ENCODE measurements around the gene RBFOX2.

RBFOX2 gene

DNA sequence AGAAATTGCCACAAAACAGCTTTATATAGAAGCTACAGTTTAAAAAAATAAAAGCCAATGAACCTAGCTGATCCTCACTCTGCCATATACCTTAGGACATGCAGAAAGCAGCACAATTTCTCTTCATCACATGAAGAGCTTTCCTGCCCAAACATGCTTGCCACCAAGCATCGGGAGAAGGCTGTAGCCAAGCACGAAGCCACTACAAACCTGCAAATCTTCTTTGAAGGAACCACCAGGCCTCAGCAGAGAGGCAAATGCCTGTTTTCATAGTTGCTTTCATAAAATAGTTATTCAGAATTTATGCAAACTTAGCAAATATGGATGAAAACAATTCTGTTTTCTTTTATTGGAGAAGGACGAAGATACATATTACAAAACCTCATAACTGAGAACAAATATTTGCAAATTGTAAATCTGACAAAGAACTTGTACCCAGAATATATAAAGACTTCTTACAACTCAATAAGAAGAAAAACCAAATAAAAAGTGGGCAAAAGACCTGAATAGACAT lies 100.3 kb downstream of the RBFOX2 start:
- H3K9me3 ChIP-seq (ENCODE audit: control insufficient read depth, low read length), result no peaks in the 10 kb centered on the region
- H3K27me3 ChIP-seq (replicated peaks; ENCODE audit: control insufficient read depth, insufficient read depth, low read length, poor library complexity, severe bottlenecking), result no peaks in the 10 kb centered on the region
- no peak overlapping the region for H3K4me3 ChIP-seq (ENCODE audit: insufficient read depth, low read depth, low read length, poor library complexity, severe bottlenecking)
- no peaks in the 10 kb centered on the region for H3K36me3 ChIP-seq (ENCODE audit: control insufficient read depth, insufficient read depth, low read length)
- no peaks in the 10 kb centered on the region for H3K4me1 ChIP-seq (ENCODE audit: control insufficient read depth, insufficient read depth, low read length, poor library complexity, severe bottlenecking)
- no peak overlapping the region for H3K27ac ChIP-seq (ENCODE audit: insufficient read depth, low read length, poor library complexity, severe bottlenecking)
- DNase-seq, result no peak

DNA sequence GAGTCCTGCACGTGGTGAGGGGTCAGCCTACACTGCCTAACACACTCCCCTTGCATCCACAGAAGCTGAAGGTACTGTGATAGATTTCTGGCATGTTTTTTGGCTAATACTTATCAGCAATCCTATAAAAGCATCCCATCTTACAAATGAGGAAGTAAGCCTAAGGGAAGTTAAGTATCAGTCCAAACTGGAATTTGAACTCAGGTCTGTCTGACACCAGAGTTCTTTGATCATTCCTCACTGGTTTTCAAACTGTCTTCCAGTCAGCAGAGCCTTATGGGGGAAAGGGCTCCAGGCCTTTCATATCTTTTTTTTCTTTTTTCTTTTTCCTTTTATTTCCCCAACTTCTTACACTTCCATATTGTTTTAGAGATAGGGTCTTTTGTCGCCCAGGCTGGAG lies 105.6 kb downstream of the RBFOX2 start:
- DNase-seq, result no peak
- H3K27ac ChIP-seq (ENCODE audit: insufficient read depth, low read length, poor library complexity, severe bottlenecking), result no peak overlapping the region

GRCh38 chr22:35921777-35922176 lies 106.8 kb downstream of the RBFOX2 start:
- peak in 1 of 3 donors; percentile 5 for DNase-seq
- no peak overlapping the region for H3K4me3 ChIP-seq (ENCODE audit: insufficient read depth, low read depth, low read length, poor library complexity, severe bottlenecking)
- H3K4me1 ChIP-seq (ENCODE audit: control insufficient read depth, insufficient read depth, low read length, poor library complexity, severe bottlenecking), result no peaks in the 10 kb centered on the region

More for the DNA sequence above, 105.6 kb downstream of the RBFOX2 start:
- Histone ChIP-seq H3K36me3 (ENCODE audit: control insufficient read depth, insufficient read depth, low read length) (no peaks in the 10 kb centered on the region), H3K4me3 (ENCODE audit: insufficient read depth, low read depth, low read length, poor library complexity, severe bottlenecking) (no peak overlapping the region), H3K9me3 (ENCODE audit: control insufficient read depth, low read length) (no peaks in the 10 kb centered on the region), H3K27me3 (replicated peaks; ENCODE audit: control insufficient read depth, insufficient read depth, low read length, poor library complexity, severe bottlenecking) (no peaks in the 10 kb centered on the region), H3K4me1 (ENCODE audit: control insufficient read depth, insufficient read depth, low read length, poor library complexity, severe bottlenecking) (no peaks in the 10 kb centered on the region)

GRCh38 chr22:35921044-35921443 lies 107.6 kb downstream of the RBFOX2 start:
- Histone ChIP-seq H3K27me3 (replicated peaks; ENCODE audit: control insufficient read depth, insufficient read depth, low read length, poor library complexity, severe bottlenecking) (no peaks in the 10 kb centered on the region), H3K36me3 (ENCODE audit: control insufficient read depth, insufficient read depth, low read length) (no peaks in the 10 kb centered on the region)
- DNase-seq, result no peak

More at GRCh38 chr22:35921777-35922176, 106.8 kb downstream of the RBFOX2 start:
- H3K27me3 ChIP-seq (replicated peaks; ENCODE audit: control insufficient read depth, insufficient read depth, low read length, poor library complexity, severe bottlenecking), result no peaks in the 10 kb centered on the region
- H3K27ac ChIP-seq (ENCODE audit: insufficient read depth, low read length, poor library complexity, severe bottlenecking), result no peak overlapping the region
- H3K36me3 ChIP-seq (ENCODE audit: control insufficient read depth, insufficient read depth, low read length), result no peaks in the 10 kb centered on the region
- no peaks in the 10 kb centered on the region for H3K9me3 ChIP-seq (ENCODE audit: control insufficient read depth, low read length)

DNA sequence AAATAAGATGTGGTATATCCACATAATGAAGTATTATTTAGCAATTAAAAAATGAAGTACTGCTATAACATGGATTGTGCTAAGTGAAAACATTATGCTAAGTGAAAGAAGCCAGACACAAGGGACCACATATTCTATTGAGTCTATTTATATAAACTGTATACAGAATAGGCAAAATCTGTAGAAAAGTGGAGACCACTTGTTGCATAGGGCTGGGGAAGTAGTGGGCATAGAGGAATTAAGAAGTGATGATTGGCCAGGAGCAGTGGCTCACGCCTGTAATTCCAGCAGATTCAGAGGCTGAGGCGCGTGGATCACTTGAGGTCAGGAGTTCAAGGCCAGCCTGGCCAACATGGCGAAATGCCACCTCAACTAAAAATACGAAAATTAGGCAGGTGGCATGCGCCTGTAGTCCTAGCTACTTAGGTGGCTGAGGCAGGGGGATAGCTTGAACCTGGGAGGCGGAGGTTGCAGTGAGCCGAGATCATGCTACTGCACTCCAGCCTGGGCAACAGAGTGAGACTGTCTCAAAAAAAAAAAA lies 109.6 kb downstream of the RBFOX2 start:
- H3K9me3 ChIP-seq (ENCODE audit: control insufficient read depth, low read length), result no peaks in the 10 kb centered on the region
- H3K4me3 ChIP-seq (ENCODE audit: insufficient read depth, low read depth, low read length, poor library complexity, severe bottlenecking), result no peak overlapping the region
- no peak overlapping the region for H3K27ac ChIP-seq (ENCODE audit: insufficient read depth, low read length, poor library complexity, severe bottlenecking)
- no peaks in the 10 kb centered on the region for H3K4me1 ChIP-seq (ENCODE audit: control insufficient read depth, insufficient read depth, low read length, poor library complexity, severe bottlenecking)
- H3K27me3 ChIP-seq (replicated peaks; ENCODE audit: control insufficient read depth, insufficient read depth, low read length, poor library complexity, severe bottlenecking), result no peaks in the 10 kb centered on the region
- no peaks in the 10 kb centered on the region for H3K36me3 ChIP-seq (ENCODE audit: control insufficient read depth, insufficient read depth, low read length)
- DNase-seq, result no peak

More at GRCh38 chr22:35921044-35921443, 107.6 kb downstream of the RBFOX2 start:
- Histone ChIP-seq H3K4me1 (ENCODE audit: control insufficient read depth, insufficient read depth, low read length, poor library complexity, severe bottlenecking) (no peaks in the 10 kb centered on the region), H3K4me3 (ENCODE audit: insufficient read depth, low read depth, low read length, poor library complexity, severe bottlenecking) (no peak overlapping the region), H3K9me3 (ENCODE audit: control insufficient read depth, low read length) (no peaks in the 10 kb centered on the region), H3K27ac (ENCODE audit: insufficient read depth, low read length, poor library complexity, severe bottlenecking) (no peak overlapping the region)

DNA sequence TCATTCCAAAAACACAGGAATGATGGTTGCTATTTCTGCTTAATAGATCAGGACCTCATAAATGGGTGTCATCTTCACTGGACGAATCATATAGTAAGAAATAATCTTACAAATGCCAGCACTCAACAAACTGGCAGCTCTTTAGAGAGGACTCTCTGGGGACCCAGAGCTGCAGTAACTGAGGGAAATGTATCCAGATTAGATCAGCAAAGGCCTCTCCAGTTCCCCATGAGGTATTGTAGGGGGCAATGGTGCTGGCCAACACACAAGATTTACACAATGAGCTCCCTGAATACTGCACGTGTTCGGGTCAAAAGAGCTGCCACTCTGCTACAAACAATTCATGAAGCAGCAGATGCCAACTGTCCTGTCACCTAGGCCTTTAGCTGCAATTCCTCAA lies 110.2 kb downstream of the RBFOX2 start:
- no peaks in the 10 kb centered on the region for H3K4me1 ChIP-seq (ENCODE audit: control insufficient read depth, insufficient read depth, low read length, poor library complexity, severe bottlenecking)
- no peak for DNase-seq
- H3K4me3 ChIP-seq (ENCODE audit: insufficient read depth, low read depth, low read length, poor library complexity, severe bottlenecking), result no peak overlapping the region
- H3K9me3 ChIP-seq (ENCODE audit: control insufficient read depth, low read length), result no peaks in the 10 kb centered on the region
- no peak overlapping the region for H3K27ac ChIP-seq (ENCODE audit: insufficient read depth, low read length, poor library complexity, severe bottlenecking)
- H3K27me3 ChIP-seq (replicated peaks; ENCODE audit: control insufficient read depth, insufficient read depth, low read length, poor library complexity, severe bottlenecking), result no peaks in the 10 kb centered on the region
- no peaks in the 10 kb centered on the region for H3K36me3 ChIP-seq (ENCODE audit: control insufficient read depth, insufficient read depth, low read length)

DNA sequence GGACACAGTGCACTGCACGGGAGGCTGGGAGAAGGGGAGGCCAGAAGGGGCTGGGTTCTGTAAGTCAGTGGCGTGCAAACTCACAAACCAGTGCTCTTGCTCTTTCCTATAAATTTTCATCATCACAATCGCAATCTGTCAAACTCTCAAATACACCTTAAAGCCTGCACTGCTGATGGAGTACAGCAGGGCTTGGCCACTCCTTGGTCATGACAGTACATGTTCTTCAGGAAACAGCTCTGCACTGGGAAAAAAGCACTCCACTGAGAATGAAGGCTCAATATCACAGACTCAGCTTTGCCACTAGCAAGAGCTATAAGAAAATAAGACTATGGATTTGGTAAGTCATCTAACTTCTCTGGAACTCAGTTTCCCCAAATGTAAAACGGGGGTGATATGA lies 111.0 kb downstream of the RBFOX2 start:
- Histone ChIP-seq H3K36me3 (ENCODE audit: control insufficient read depth, insufficient read depth, low read length) (no peaks in the 10 kb centered on the region), H3K4me1 (ENCODE audit: control insufficient read depth, insufficient read depth, low read length, poor library complexity, severe bottlenecking) (no peaks in the 10 kb centered on the region), H3K27me3 (replicated peaks; ENCODE audit: control insufficient read depth, insufficient read depth, low read length, poor library complexity, severe bottlenecking) (no peaks in the 10 kb centered on the region), H3K4me3 (ENCODE audit: insufficient read depth, low read depth, low read length, poor library complexity, severe bottlenecking) (no peak overlapping the region), H3K9me3 (ENCODE audit: control insufficient read depth, low read length) (no peaks in the 10 kb centered on the region), H3K27ac (ENCODE audit: insufficient read depth, low read length, poor library complexity, severe bottlenecking) (no peak overlapping the region)
- DNase-seq, result no peak

DNA sequence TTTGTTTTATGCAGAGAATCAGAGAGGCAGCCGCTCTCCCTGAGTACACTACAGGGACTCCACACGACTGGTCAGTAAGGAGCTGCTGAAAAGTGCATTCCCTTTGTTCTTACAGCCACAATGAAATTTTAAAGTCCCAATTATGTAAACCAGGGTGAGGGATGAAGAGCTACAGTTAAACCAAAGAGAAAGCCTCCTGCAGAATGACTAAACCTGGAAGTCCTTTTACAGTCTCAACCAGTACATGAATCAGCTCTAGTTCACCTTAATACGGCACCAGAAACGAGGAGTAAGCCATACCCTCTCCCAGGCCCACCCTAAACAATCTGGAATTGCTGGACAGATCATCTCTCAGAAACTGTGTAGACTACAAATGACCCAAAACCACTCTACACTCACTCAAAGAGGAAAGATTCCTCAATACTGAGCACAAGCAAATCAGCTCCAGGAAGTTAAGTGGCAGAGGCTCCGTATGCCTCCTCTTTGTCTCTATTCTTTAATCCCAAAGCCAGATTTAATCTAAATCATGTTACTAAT lies 113.1 kb downstream of the RBFOX2 start:
- no peak overlapping the region for H3K4me3 ChIP-seq (ENCODE audit: insufficient read depth, low read depth, low read length, poor library complexity, severe bottlenecking)
- H3K4me1 ChIP-seq (ENCODE audit: control insufficient read depth, insufficient read depth, low read length, poor library complexity, severe bottlenecking), result no peaks in the 10 kb centered on the region
- H3K9me3 ChIP-seq (ENCODE audit: control insufficient read depth, low read length), result no peaks in the 10 kb centered on the region
- DNase-seq, result no peak
- no peak overlapping the region for H3K27ac ChIP-seq (ENCODE audit: insufficient read depth, low read length, poor library complexity, severe bottlenecking)
- H3K36me3 ChIP-seq (ENCODE audit: control insufficient read depth, insufficient read depth, low read length), result no peaks in the 10 kb centered on the region
- no peaks in the 10 kb centered on the region for H3K27me3 ChIP-seq (replicated peaks; ENCODE audit: control insufficient read depth, insufficient read depth, low read length, poor library complexity, severe bottlenecking)

- no peaks in the 10 kb centered on the region for H3K4me1 ChIP-seq (ENCODE audit: control insufficient read depth, insufficient read depth, low read length, poor library complexity, severe bottlenecking)
These were observed 113.8 kb downstream of the RBFOX2 start for GRCh38 chr22:35914665-35915476.

DNA sequence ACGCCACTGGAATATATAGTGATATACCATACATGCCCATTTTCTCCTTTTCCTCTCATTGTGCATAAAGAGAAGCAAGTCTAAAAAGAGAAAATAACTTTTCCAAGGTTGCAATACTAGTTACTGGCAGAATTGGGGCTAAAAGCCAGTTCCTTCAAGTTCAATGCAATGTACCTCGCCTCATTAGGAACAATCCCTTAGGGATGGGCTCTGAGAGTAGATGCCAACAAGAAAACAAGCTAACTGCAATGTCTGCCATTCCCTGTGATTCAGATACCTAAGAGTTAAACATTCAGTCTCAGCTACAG lies 114.3 kb downstream of the RBFOX2 start:
- no peaks in the 10 kb centered on the region for H3K36me3 ChIP-seq (ENCODE audit: control insufficient read depth, insufficient read depth, low read length)
- H3K27me3 ChIP-seq (replicated peaks; ENCODE audit: control insufficient read depth, insufficient read depth, low read length, poor library complexity, severe bottlenecking), result no peaks in the 10 kb centered on the region
- H3K27ac ChIP-seq (ENCODE audit: insufficient read depth, low read length, poor library complexity, severe bottlenecking), result no peak overlapping the region
- no peaks in the 10 kb centered on the region for H3K9me3 ChIP-seq (ENCODE audit: control insufficient read depth, low read length)
- no peaks in the 10 kb centered on the region for H3K4me1 ChIP-seq (ENCODE audit: control insufficient read depth, insufficient read depth, low read length, poor library complexity, severe bottlenecking)
- no peak overlapping the region for H3K4me3 ChIP-seq (ENCODE audit: insufficient read depth, low read depth, low read length, poor library complexity, severe bottlenecking)
- DNase-seq, result no peak

More at GRCh38 chr22:35914665-35915476, 113.8 kb downstream of the RBFOX2 start:
- no peak overlapping the region for H3K4me3 ChIP-seq (ENCODE audit: insufficient read depth, low read depth, low read length, poor library complexity, severe bottlenecking)
- no peaks in the 10 kb centered on the region for H3K9me3 ChIP-seq (ENCODE audit: control insufficient read depth, low read length)
- no peaks in the 10 kb centered on the region for H3K36me3 ChIP-seq (ENCODE audit: control insufficient read depth, insufficient read depth, low read length)
- no peaks in the 10 kb centered on the region for H3K27me3 ChIP-seq (replicated peaks; ENCODE audit: control insufficient read depth, insufficient read depth, low read length, poor library complexity, severe bottlenecking)
- H3K27ac ChIP-seq (ENCODE audit: insufficient read depth, low read length, poor library complexity, severe bottlenecking), result no peak overlapping the region
- DNase-seq, result no peak
